HFFc6 (cell line): Measurements from ENCODE around the gene DNMT3A. TPM values are rescaled to one million over a fixed set of nuclear protein-coding genes. Genes with fewer than 3 reads are reported as not detected.
"Not testable (repeated sequence)": the region's sequence is repeated elsewhere in the genome, so short reads cannot be mapped to it uniquely, and the experiment has no call there.

Experiments
- DNase-seq: peaks from one replicate; pipeline ENCODE4 v3.0.0-alpha.2; 2018
- H3K27ac Mint-ChIP-seq: 2 replicates; pipeline ENCODE4 v1.8.0; 2020; ENCODE audit warnings: mild to moderate bottlenecking, mixed read lengths
- H3K27me3 Mint-ChIP-seq: 2 replicates; pipeline ENCODE4 v1.8.0; 2021; ENCODE audit warnings: mild to moderate bottlenecking, moderate library complexity, mixed read lengths; ENCODE audit not compliant: insufficient read depth
- H3K36me3 Mint-ChIP-seq: 2 replicates; pipeline ENCODE4 v1.8.0; 2021; ENCODE audit warnings: low read depth, mixed read lengths
- H3K4me1 Mint-ChIP-seq: 2 replicates; pipeline ENCODE4 v1.8.0; 2020; ENCODE audit warnings: low read depth, mixed read lengths
- H3K4me3 Mint-ChIP-seq: 2 replicates; pipeline ENCODE4 v1.8.0; 2020; ENCODE audit warnings: mild to moderate bottlenecking, moderate library complexity, mixed read lengths
- H3K9me3 Mint-ChIP-seq: 2 replicates; pipeline ENCODE4 v1.8.0; 2020; ENCODE audit warnings: mild to moderate bottlenecking, mixed read lengths
- CTCF ChIP-seq: fragments of 200-600 bp; sonication (generic); IDR thresholded peaks from 2 replicates; pipeline ENCODE4 v1.5.0; 2021; ENCODE audit warnings: antibody characterized with exemption, mild to moderate bottlenecking
- total RNA-seq, 6 experiments: library from RNA; stranded (reverse); fragmentation: NEBNext Ultra II Directional; extraction: Animal tissue kit (Norgen Biotek cat#: 25700); gene quantifications; 2 replicates in 1 of 6; 3 replicates in 5 of 6; pipeline ENCODE4 v1.2.3, GENCODE V29; 2021

The DNMT3A gene
- total RNA-seq, 6 experiments from 2014 or later = 3.5 to 5.2 (median 4.5) TPM

DNA sequence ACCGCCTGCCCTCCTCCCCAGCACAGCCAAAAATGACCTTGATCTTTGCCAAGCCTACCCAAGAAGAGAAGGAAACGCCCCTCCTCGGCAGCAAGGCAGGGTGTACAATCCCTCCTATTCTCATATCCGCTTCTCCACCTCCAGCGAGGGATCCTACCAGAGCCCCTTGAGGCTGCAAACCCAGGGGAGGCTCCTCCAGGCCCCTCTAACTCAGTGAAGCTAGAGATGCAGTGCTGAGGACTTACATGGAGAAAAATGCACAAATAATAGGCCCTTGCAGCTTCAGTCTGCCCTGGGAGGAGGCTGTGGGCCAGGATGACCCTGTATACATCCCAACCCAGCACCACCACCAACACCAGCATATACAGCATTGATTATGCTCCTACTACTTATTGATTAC is 126.5 kb downstream of the DNMT3A start:
- DNase-seq = no peak
- no peaks in the 10 kb centered on the region for H3K4me1 Mint-ChIP-seq
- TF ChIP-seq CTCF = no peak
- H3K36me3 Mint-ChIP-seq = no peaks in the 10 kb centered on the region
- H3K4me3 Mint-ChIP-seq = no peak overlapping the region
- peaks cover 11% of the 10 kb centered on the region for H3K27me3 Mint-ChIP-seq
- H3K9me3 Mint-ChIP-seq = no peaks in the 10 kb centered on the region
- no peak overlapping the region for H3K27ac Mint-ChIP-seq

- DNase-seq = no peak
- no peak for TF ChIP-seq CTCF
- Mint-ChIP-seq H3K27me3 (peaks cover 13% of the 10 kb centered on the region), H3K9me3 (no peaks in the 10 kb centered on the region), H3K4me3 (no peak overlapping the region), H3K36me3 (no peaks in the 10 kb centered on the region), H3K4me1 (no peaks in the 10 kb centered on the region), H3K27ac (no peak overlapping the region)
Observed at GRCh38 chr2:25213229-25213628, 128.5 kb downstream of the DNMT3A start.

- not testable (repeated sequence) for H3K27ac Mint-ChIP-seq, H3K4me1 Mint-ChIP-seq, H3K9me3 Mint-ChIP-seq, H3K36me3 Mint-ChIP-seq, H3K4me3 Mint-ChIP-seq, DNase-seq
- peaks cover 18% of the 10 kb centered on the region for H3K27me3 Mint-ChIP-seq
Observed at GRCh38 chr2:25210923-25211322, 130.8 kb downstream of the DNMT3A start.

- Mint-ChIP-seq H3K4me1 (no peaks in the 10 kb centered on the region), H3K27ac (no peak overlapping the region), H3K27me3 (peaks cover 16% of the 10 kb centered on the region), H3K36me3 (no peaks in the 10 kb centered on the region), H3K4me3 (no peak overlapping the region), H3K9me3 (no peaks in the 10 kb centered on the region)
- no peak for DNase-seq
- no peak for TF ChIP-seq CTCF
Observed at GRCh38 chr2:25207078-25207545, 134.6 kb downstream of the DNMT3A start.

GRCh38 chr2:25204190-25204838 is 137.4 kb downstream of the DNMT3A start:
- Mint-ChIP-seq H3K36me3 (no peaks in the 10 kb centered on the region), H3K27ac (no peak overlapping the region), H3K9me3 (no peaks in the 10 kb centered on the region), H3K4me1 (no peaks in the 10 kb centered on the region), H3K27me3 (peaks cover 12% of the 10 kb centered on the region; the same call in 1 of the 2 replicates), H3K4me3 (no peak overlapping the region)
- DNase-seq = no peak
- TF ChIP-seq CTCF = no peak

- Mint-ChIP-seq H3K36me3 (no peaks in the 10 kb centered on the region), H3K4me3 (no peak overlapping the region), H3K4me1 (peaks cover 9% of the 10 kb centered on the region), H3K27me3 (peaks cover 13% of the 10 kb centered on the region), H3K9me3 (no peaks in the 10 kb centered on the region), H3K27ac (no peak overlapping the region)
- TF ChIP-seq CTCF = no peak
- DNase-seq = no peak
Observed at GRCh38 chr2:25202275-25202674, 139.4 kb downstream of the DNMT3A start.
